ENCODE measurements around the gene ANKS1A.

The ANKS1A gene

GRCh38 chr6:35008858-35009257, 119.8 kb downstream of the ANKS1A start:
- Histone ChIP-seq H3K4me1 (ENCODE audit: control insufficient read depth, insufficient read depth, low read length) (no peaks in the 10 kb centered on the region), H3K27me3 (ENCODE audit: control insufficient read depth, insufficient read depth, low read length) (no peaks in the 10 kb centered on the region), H3K27ac (ENCODE audit: low read length) (no peak overlapping the region), H3K36me3 (ENCODE audit: control insufficient read depth, insufficient read depth, low read length) (no peaks in the 10 kb centered on the region), H3K9me3 (ENCODE audit: control insufficient read depth, insufficient read depth, low read length) (no peaks in the 10 kb centered on the region), H3K4me3 (ENCODE audit: low read length) (no peak overlapping the region)
- no peak for DNase-seq (ENCODE audit: low read depth, low spot score)
- no CpG with 5 or more reads among the region's 7 CpGs for WGBS (ENCODE audit: insufficient coverage, insufficient read length)

- DNase-seq (ENCODE audit: low read depth, low spot score): no peak
- Histone ChIP-seq H3K9me3 (ENCODE audit: control insufficient read depth, insufficient read depth, low read length) (no peaks in the 10 kb centered on the region), H3K27ac (ENCODE audit: low read length) (no peak overlapping the region), H3K4me1 (ENCODE audit: control insufficient read depth, insufficient read depth, low read length) (0 out of 2 replicates have a peak, but pooled peaks cover 1% of the 10 kb centered on the region), H3K27me3 (ENCODE audit: control insufficient read depth, insufficient read depth, low read length) (no peaks in the 10 kb centered on the region), H3K4me3 (ENCODE audit: low read length) (no peak overlapping the region), H3K36me3 (ENCODE audit: control insufficient read depth, insufficient read depth, low read length) (no peaks in the 10 kb centered on the region)
- no CpG with 5 or more reads among the region's 4 CpGs for WGBS (ENCODE audit: insufficient coverage, insufficient read length)
Measured at GRCh38 chr6:35011096-35012041, 122.3 kb downstream of the ANKS1A start.

- no peak overlapping the region for H3K4me3 ChIP-seq (ENCODE audit: low read length)
- no peak for DNase-seq (ENCODE audit: low read depth, low spot score)
- H3K4me1 ChIP-seq (ENCODE audit: control insufficient read depth, insufficient read depth, low read length): 0 out of 2 replicates have a peak, but pooled peaks cover 1% of the 10 kb centered on the region
- H3K27ac ChIP-seq (ENCODE audit: low read length): no peak overlapping the region
- H3K36me3 ChIP-seq (ENCODE audit: control insufficient read depth, insufficient read depth, low read length): 0 out of 2 replicates have a peak, but pooled peaks cover 2% of the 10 kb centered on the region
- no CpG with 5 or more reads among the region's 6 CpGs for WGBS (ENCODE audit: insufficient coverage, insufficient read length)
- no peaks in the 10 kb centered on the region for H3K9me3 ChIP-seq (ENCODE audit: control insufficient read depth, insufficient read depth, low read length)
- H3K27me3 ChIP-seq (ENCODE audit: control insufficient read depth, insufficient read depth, low read length): no peaks in the 10 kb centered on the region
Measured at GRCh38 chr6:35013701-35014100, 124.6 kb downstream of the ANKS1A start.

- 0 out of 2 replicates have a peak, but pooled peaks cover 1% of the 10 kb centered on the region for H3K4me1 ChIP-seq (ENCODE audit: control insufficient read depth, insufficient read depth, low read length)
- no CpG with 5 or more reads among the region's 1 CpG for WGBS (ENCODE audit: insufficient coverage, insufficient read length)
- no peak overlapping the region for H3K27ac ChIP-seq (ENCODE audit: low read length)
- H3K9me3 ChIP-seq (ENCODE audit: control insufficient read depth, insufficient read depth, low read length): no peaks in the 10 kb centered on the region
- no peak overlapping the region for H3K4me3 ChIP-seq (ENCODE audit: low read length)
- no peak for DNase-seq (ENCODE audit: low read depth, low spot score)
- no peaks in the 10 kb centered on the region for H3K27me3 ChIP-seq (ENCODE audit: control insufficient read depth, insufficient read depth, low read length)
- H3K36me3 ChIP-seq (ENCODE audit: control insufficient read depth, insufficient read depth, low read length): 0 out of 2 replicates have a peak, but pooled peaks cover 2% of the 10 kb centered on the region
Measured at GRCh38 chr6:35014341-35014740, 125.3 kb downstream of the ANKS1A start.

GRCh38 chr6:35014786-35015185, 125.7 kb downstream of the ANKS1A start:
- H3K9me3 ChIP-seq (ENCODE audit: control insufficient read depth, insufficient read depth, low read length): no peaks in the 10 kb centered on the region
- WGBS (ENCODE audit: insufficient coverage, insufficient read length): no CpG with 5 or more reads among the region's 3 CpGs
- no peak overlapping the region for H3K27ac ChIP-seq (ENCODE audit: low read length)
- H3K27me3 ChIP-seq (ENCODE audit: control insufficient read depth, insufficient read depth, low read length): no peaks in the 10 kb centered on the region
- DNase-seq (ENCODE audit: low read depth, low spot score): no peak
- H3K4me3 ChIP-seq (ENCODE audit: low read length): no peak overlapping the region
- H3K4me1 ChIP-seq (ENCODE audit: control insufficient read depth, insufficient read depth, low read length): 0 out of 2 replicates have a peak, but pooled peaks cover 1% of the 10 kb centered on the region
- 0 out of 2 replicates have a peak, but pooled peaks cover 2% of the 10 kb centered on the region for H3K36me3 ChIP-seq (ENCODE audit: control insufficient read depth, insufficient read depth, low read length)

GRCh38 chr6:35015476-35015875, 126.4 kb downstream of the ANKS1A start:
- 0 out of 2 replicates have a peak, but pooled peaks cover 2% of the 10 kb centered on the region for H3K4me1 ChIP-seq (ENCODE audit: control insufficient read depth, insufficient read depth, low read length)
- H3K27me3 ChIP-seq (ENCODE audit: control insufficient read depth, insufficient read depth, low read length): no peaks in the 10 kb centered on the region
- no CpG with 5 or more reads among the region's 4 CpGs for WGBS (ENCODE audit: insufficient coverage, insufficient read length)
- no peak overlapping the region for H3K4me3 ChIP-seq (ENCODE audit: low read length)
- no peaks in the 10 kb centered on the region for H3K9me3 ChIP-seq (ENCODE audit: control insufficient read depth, insufficient read depth, low read length)
- H3K36me3 ChIP-seq (ENCODE audit: control insufficient read depth, insufficient read depth, low read length): 0 out of 2 replicates have a peak, but pooled peaks cover 2% of the 10 kb centered on the region
- no peak overlapping the region for H3K27ac ChIP-seq (ENCODE audit: low read length)
- DNase-seq (ENCODE audit: low read depth, low spot score): no peak

- no peak for DNase-seq (ENCODE audit: low read depth, low spot score)
- 0 out of 2 replicates have a peak, but pooled peaks cover 2% of the 10 kb centered on the region for H3K36me3 ChIP-seq (ENCODE audit: control insufficient read depth, insufficient read depth, low read length)
- 0 out of 2 replicates have a peak, but pooled peaks cover 4% of the 10 kb centered on the region for H3K4me1 ChIP-seq (ENCODE audit: control insufficient read depth, insufficient read depth, low read length)
- no CpG with 5 or more reads among the region's 1 CpG for WGBS (ENCODE audit: insufficient coverage, insufficient read length)
- H3K27me3 ChIP-seq (ENCODE audit: control insufficient read depth, insufficient read depth, low read length): no peaks in the 10 kb centered on the region
- no peak overlapping the region for H3K4me3 ChIP-seq (ENCODE audit: low read length)
- H3K9me3 ChIP-seq (ENCODE audit: control insufficient read depth, insufficient read depth, low read length): no peaks in the 10 kb centered on the region
- H3K27ac ChIP-seq (ENCODE audit: low read length): no peak overlapping the region
Measured at GRCh38 chr6:35015996-35016395, 126.9 kb downstream of the ANKS1A start.

- 0 out of 2 replicates have a peak, but pooled peaks cover 2% of the 10 kb centered on the region for H3K36me3 ChIP-seq (ENCODE audit: control insufficient read depth, insufficient read depth, low read length)
- no CpG with 5 or more reads among the region's 11 CpGs for WGBS (ENCODE audit: insufficient coverage, insufficient read length)
- no peak overlapping the region for H3K27ac ChIP-seq (ENCODE audit: low read length)
- no peak overlapping the region for H3K4me3 ChIP-seq (ENCODE audit: low read length)
- H3K9me3 ChIP-seq (ENCODE audit: control insufficient read depth, insufficient read depth, low read length): no peaks in the 10 kb centered on the region
- H3K27me3 ChIP-seq (ENCODE audit: control insufficient read depth, insufficient read depth, low read length): no peaks in the 10 kb centered on the region
- peaks cover 6% of the 10 kb centered on the region for H3K4me1 ChIP-seq (ENCODE audit: control insufficient read depth, insufficient read depth, low read length)
- DNase-seq (ENCODE audit: low read depth, low spot score): no peak
Measured at GRCh38 chr6:35016502-35017321, 127.7 kb downstream of the ANKS1A start.

GRCh38 chr6:35017411-35018181, 128.5 kb downstream of the ANKS1A start:
- no peak overlapping the region for H3K4me3 ChIP-seq (ENCODE audit: low read length)
- H3K4me1 ChIP-seq (ENCODE audit: control insufficient read depth, insufficient read depth, low read length): peaks cover 7% of the 10 kb centered on the region
- 0 out of 2 replicates have a peak, but pooled peaks cover 2% of the 10 kb centered on the region for H3K36me3 ChIP-seq (ENCODE audit: control insufficient read depth, insufficient read depth, low read length)
- DNase-seq (ENCODE audit: low read depth, low spot score): no peak
- WGBS (ENCODE audit: insufficient coverage, insufficient read length): no CpG with 5 or more reads among the region's 28 CpGs
- no peaks in the 10 kb centered on the region for H3K9me3 ChIP-seq (ENCODE audit: control insufficient read depth, insufficient read depth, low read length)
- H3K27me3 ChIP-seq (ENCODE audit: control insufficient read depth, insufficient read depth, low read length): no peaks in the 10 kb centered on the region
- no peak overlapping the region for H3K27ac ChIP-seq (ENCODE audit: low read length)

All from iPS DF 6.9 (cell line).